OCI-LY3 (cell line): ENCODE results near the gene DUSP1.

Experiments used
- EZH2phosphoT487 ChIP-seq: fragments of 200-600 bp; shearing (Covaris generic); IDR thresholded peaks from 2 replicates; pipeline ENCODE4 v1.6.1; 2018; ENCODE audit warnings: antibody characterized with exemption, mixed run types, low read depth
- TF ChIP-seq, protein P1 (sequence below): fragments of 200-600, 300-600 bp; sonication (generic); IDR thresholded peaks from 2 replicates; pipeline ENCODE4 v1.5.1; 2014; ENCODE audit warnings: antibody characterized with exemption, low read length, low read depth

DNA sequence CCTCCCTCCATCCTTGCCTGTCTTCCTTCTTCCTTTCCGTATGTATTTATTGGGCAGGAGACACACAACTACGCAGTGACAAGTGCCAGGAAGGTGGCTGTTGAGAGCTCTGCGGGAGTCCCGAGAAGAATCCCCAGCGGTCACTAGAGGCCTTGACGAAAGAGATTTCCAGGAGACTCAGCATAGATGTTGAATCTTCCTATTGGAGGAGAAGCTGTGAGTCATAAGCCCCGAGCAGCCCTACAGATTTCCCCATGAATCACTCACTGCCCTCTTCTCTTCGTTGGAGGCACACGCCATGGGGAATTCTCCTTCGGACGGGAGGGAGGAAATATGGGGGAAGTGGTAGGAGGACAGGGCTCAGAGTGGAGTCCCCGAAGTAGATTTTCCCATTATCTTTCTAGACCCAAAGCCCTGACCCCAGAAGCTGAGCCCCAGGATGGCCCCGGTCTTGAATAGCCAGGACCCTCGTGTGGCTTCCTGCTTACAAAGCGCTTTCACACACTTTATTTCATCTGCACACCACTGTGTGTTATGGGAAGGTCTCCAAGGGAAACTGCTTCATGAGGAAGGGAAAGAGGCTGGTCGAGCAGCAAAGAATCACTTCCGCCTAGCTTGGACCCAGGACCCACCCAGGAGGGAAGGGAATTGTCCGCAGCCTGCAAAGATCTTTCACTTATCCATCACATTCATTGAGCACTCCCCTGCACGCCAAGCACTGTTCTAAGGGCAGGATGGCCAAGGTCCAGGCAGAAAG is 12.7 kb downstream of the DUSP1 start:
- TF ChIP-seq, protein P1, sequence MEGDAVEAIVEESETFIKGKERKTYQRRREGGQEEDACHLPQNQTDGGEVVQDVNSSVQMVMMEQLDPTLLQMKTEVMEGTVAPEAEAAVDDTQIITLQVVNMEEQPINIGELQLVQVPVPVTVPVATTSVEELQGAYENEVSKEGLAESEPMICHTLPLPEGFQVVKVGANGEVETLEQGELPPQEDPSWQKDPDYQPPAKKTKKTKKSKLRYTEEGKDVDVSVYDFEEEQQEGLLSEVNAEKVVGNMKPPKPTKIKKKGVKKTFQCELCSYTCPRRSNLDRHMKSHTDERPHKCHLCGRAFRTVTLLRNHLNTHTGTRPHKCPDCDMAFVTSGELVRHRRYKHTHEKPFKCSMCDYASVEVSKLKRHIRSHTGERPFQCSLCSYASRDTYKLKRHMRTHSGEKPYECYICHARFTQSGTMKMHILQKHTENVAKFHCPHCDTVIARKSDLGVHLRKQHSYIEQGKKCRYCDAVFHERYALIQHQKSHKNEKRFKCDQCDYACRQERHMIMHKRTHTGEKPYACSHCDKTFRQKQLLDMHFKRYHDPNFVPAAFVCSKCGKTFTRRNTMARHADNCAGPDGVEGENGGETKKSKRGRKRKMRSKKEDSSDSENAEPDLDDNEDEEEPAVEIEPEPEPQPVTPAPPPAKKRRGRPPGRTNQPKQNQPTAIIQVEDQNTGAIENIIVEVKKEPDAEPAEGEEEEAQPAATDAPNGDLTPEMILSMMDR, result no peak
- no peak for TF ChIP-seq EZH2phosphoT487
